GM21529 (cell line): ENCODE measurements around the gene SSC5D.
"Not testable (repeated sequence)": the region's sequence is repeated elsewhere in the genome, so short reads cannot be mapped to it uniquely, and the experiment has no call there.

ENCODE experiments used
- ATAC-seq: cut with Tn5 transposase; IDR thresholded peaks from one replicate; pipeline ENCODE4 v1.9.1; 2021; ENCODE audit not compliant: unreplicated experiment

The SSC5D gene

DNA sequence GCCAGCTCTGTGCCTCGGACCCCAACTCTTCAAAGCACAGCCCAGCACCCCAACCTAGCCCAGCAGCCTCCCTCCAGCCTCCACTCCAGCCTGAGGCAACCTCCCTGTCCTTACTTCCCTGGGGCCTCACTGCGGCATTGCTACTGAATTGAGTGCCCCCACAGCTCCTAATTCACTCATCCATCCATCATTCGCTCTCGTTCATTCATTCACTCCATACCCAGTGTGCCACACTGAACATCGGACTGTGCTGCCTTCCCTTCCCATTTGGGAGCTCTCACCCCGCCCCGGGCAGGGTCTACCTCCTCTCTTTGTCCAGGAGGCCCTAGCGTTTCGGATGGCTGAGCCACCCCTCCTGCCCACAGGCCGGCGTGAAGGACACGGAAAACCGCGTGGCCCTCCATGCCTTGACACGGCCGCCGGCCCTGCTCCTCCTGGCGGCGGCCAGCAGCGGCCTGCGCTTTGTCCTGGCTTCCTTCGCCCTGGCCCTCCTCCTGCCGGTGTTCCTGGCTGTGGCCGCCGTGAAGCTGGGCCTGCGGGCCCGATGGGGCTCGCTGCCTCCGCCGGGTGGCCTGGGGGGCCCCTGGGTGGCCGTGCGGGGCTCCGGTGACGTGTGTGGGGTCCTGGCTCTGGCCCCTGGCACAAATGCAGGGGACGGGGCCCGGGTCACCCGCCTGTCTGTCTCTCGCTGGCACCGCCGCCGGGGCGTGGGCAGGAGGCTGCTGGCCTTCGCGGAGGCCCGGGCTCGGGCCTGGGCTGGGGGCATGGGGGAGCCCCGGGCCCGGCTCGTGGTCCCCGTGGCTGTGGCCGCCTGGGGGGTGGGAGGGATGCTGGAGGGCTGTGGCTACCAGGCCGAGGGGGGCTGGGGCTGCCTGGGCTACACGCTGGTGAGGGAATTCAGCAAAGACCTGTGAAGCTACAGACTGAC is 1.9 kb upstream of the SSC5D start:
- no peak for ATAC-seq

DNA sequence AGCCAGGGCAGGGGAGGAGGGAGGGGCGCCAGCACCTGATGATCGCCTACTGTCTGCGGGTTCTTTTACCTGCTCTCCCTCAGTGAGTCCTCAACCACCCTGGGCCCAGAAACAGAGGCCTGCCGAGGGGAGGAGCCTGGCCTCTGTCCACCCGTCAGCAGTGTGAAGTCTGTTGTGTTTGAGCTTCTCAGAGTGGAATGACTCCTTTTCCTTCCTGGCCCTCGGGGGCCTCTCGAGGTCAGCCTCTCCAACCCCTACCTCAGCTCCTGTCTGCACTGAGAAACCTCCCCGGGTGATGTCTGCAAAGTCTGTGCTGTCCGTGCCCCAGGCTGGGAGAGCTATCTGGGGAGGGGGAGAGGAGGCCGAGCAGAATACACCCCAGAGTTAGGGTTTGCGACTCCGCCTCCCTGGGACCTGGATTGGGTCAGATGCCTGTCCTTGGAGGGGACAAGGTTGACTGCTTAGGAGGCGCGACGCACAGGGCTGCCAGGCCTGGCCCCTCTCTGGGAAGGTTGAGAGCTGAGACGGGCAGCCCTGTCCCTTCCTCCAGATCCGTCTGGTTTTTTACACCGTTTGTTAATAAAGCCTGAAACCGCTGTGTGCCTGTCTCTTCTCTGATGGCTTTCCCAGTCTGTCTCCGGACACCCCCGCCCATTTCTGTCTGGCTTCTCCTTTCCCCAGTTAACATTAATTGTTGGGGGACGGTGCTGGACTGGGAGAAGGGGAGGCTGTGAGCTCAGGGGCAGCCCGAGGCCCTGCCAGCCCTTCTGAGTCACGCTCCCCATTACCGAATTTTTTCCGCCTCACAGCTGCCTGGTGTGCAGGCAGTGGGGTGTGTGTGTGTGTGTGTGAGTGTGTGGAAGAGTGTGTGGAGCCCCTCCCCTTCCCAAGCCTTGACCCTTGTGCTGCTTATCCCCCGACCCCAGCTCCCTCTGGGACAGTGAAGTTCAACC is 989 bp upstream of the SSC5D start:
- no peak for ATAC-seq

GRCh38 chr19:55488986-55489710 is 912 bp downstream of the SSC5D start:
- ATAC-seq = no peak

- no peak for ATAC-seq
Measured at GRCh38 chr19:55489711-55490477, 1.7 kb downstream of the SSC5D start.

DNA sequence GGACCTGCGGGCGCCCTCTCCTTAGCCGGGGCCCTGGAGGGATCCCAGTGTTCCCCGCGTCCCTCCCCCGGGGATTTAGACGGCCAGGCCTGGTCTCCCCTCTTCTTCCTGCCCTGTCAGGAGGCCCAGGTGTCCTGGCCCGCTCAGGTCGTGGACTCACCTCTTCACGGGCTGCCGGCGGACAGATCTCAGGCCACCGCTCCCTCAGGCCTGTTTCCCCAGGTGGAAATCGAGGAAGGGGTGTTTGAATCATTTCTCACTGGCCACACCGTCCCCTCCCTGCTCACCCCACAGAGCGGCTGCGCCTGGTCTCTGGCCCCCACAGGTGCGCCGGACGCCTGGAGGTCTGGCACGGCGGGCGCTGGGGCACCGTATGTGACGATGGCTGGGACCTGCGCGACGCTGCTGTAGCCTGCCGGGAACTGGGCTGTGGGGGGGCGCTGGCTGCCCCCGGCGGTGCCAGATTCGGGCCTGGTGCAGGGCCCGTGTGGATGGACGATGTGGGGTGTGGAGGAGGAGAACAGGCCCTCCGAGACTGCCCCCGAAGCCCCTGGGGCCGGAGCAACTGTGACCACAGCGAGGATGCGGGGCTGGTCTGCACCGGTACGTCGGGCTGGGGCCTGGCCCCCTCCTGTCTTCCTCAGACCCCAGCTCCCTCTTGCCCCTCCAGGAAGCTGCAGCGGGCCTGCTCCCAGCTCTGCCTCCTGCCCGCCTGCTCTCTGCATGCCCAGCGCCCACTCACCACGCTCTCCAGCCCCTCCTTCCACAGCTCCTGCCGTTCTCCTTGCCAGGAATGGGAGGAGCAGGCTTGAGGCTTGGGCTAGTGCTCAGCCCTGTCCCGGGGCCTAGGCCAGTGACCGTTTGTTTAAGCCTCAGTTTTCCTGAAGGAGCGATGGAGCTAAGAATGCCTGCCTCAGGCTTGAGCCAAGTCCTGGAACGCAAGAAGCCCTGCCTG is 2.5 kb downstream of the SSC5D start:
- ATAC-seq = no peak

DNA sequence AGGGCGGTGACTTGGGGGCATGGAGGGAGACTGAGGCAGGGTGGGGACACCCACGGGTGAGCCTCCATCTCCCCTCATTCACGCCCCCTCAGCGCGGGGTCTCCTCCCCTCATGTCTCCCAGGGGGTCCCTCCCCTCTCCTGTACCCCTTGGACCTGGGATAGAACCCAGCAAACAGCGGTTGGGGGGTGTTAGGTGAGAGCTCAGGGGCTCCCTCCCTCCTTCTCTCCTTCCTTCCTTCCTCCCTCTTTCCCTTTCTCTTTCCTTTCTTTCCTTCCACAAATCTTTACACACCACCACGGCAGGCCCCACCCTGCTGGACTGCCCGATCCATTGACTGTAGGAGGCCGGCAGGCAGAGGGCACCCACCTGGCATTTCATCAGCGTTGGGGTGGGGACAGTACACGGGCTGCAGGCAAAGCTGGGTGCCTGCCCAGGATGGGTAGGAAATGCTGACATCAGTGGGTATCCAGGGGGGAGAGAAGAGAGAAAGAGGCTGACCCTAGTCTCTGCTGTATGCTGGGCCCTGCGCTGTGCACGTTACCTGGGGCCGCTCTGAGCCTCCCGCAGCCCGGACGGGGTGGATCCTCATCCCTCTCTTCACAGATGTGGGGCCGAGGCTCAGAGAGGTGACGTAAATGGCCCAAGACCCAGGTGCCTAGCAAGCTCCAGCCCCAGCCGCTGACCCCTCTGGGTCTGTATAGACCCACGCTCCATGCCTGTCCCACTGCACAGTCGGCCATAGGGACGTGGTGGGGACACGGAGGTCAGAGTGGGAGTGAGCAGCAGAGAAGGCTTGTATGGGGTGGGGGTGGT is 3.5 kb downstream of the SSC5D start:
- ATAC-seq = no peak

DNA sequence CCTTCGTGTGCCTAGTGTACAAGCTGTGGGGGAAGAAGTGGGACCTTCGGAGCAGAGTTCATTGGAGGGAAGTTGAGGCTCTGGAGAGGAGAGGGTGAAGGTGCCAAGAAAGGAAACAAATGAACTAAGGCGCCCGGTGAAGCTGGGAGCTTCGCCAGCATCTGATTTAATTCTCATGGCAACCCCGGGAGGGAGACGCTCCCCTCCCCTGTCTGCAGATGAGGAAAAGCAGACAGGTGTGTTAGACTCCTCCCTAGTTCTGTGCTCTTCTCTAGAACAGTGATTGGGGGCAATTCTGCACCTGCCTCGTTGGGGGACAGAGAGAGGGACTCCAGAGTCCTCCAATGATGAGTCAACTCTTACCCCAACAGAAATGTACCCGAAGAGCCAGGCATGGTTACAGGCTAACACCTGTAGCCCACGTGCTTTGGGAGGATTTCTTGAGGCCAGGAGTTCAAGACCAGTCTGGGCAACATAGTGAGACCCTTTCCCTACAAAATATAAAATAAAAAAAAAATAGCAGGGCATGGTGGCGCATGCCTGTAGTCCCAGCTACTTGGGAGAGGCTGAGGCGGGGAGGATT is 4.2 kb downstream of the SSC5D start:
- no peak for ATAC-seq

DNA sequence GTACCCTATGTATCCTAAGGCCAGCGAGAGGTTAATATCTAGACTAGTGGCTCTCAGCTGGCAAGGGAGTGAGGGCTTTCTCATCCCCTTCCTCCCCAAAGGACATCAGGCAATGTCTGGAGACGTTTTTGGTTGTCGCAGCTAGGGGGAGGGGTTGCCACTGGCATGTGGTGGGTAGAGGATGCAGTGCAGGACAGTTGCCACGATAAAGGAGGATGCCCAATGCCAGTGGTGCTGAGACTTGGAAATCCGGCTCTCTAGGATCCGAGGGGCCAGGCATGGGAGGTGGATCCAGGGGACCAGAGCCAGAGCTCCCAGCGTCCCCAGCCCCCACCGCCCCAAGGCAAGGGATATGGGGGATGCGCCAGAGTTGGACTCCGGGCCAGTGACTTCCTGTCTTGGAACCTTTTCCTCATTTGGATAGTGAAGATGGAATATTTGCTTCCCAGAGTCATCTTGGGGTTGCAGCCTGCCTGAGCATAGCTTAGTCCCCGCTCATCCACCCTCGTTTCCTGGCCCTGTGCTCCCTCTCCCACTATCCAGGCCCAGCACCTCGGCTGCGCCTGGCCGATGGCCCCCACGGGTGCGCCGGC is 4.9 kb downstream of the SSC5D start:
- no peak for ATAC-seq

GRCh38 chr19:55493645-55494171 is 5.5 kb downstream of the SSC5D start:
- ATAC-seq = no peak

DNA sequence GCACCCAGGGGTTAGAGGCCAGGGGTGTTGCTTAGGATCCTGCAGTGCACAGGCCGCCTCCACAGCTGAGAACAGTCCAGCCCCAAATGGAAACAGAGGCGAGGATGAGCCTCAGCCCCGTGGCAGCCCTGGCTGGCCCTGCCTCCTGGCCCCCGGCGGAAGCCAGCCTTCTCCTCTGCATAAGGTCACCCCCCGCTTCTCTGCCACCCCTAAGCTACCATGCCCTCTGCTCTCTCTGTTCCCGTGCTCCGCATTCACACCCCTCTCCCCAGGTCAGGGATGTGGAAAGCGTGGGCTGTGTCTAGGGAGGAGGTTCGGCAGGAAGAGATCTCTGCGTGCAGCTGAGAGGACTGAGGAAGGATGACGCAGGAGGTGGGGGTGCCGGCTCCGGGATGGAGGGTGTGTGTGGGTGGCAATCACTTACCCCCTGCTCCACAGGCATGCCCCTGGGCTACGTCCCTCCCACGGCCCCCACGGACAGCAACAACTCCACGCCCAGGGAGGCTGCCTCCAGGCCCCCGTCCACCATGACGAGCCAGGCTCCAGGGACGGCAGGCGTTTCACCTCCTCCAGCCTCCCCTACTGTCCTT is 6.0 kb downstream of the SSC5D start:
- no peak for ATAC-seq

- no peak for ATAC-seq
Measured at GRCh38 chr19:55495646-55496349, 7.6 kb downstream of the SSC5D start.

DNA sequence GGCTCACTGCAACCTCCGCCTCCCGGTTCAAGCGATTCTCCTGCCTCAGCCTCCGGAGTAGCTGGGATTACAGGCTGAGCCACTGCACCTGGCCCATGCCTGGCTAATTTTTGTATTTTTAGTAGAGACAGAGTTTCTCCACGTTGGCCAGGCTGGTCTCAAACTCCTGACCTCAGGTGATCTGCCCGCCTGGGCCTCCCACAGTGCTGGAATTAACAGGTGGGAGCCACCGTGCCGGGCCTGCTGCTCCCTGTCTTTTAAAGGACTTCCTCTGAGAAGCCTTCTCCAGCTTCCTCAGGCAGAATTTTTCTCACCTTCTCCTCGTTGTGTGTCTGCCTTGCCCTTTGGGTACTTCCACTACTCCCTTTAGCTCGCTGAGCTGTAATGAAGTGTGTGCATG is 8.6 kb downstream of the SSC5D start:
- ATAC-seq = not testable (repeated sequence)

- ATAC-seq = no peak
Measured at GRCh38 chr19:55497763-55498162, 9.5 kb downstream of the SSC5D start.

DNA sequence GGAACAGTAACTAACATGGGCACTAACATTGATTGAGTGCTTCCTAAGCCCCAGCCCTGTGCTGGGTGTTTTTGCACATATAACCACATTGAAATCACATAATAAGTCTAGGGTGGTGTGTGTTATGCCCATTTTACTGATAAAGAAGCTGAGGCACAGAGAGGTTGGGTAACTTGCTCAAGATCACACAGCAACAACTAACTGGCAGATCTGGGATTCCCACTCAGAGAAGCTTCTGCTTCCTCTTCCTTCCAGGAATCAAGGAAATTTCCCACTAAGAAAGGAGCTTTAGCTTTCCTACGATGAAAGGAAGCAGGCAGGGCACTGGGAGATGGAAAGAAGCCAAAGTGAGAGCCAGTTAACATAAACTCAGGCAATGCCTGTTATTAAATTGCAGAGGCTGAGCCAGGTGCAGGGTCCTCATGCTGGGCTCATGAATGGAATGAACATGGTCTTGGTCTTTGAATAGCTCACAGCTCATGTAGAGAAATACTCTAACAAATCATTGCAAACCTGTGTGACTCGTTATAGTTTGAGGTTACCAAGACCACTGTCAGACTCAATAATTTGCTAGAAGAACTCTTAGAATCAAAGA is 10.1 kb downstream of the SSC5D start:
- ATAC-seq = no peak

- no peak for ATAC-seq
Measured at GRCh38 chr19:55500368-55500952, 12.2 kb downstream of the SSC5D start.
